Natural killer cell (primary cell): ENCODE measurements around the gene AP3S1. TPM values are rescaled to one million over a fixed set of nuclear protein-coding genes. Genes with fewer than 3 reads are reported as not detected.

ENCODE experiments used
- ATAC-seq, 3 donors: fragments of 150-1000 bp in 2 of 3; fragments of 200-7000 bp in 1 of 3; cut with Tn5 transposase; 1 replicate in 1 of 3; 2 replicates in 2 of 3; pipeline ENCODE4 v1.10.0; 2021; ENCODE audit warnings: mild to moderate bottlenecking in 2 of 3, moderate library complexity in 2 of 3
- DNase-seq, 2 donors: peaks; one replicate each; pipeline versions ENCODE4 v3.0.0 to v3.0.0-alpha.2; 2013 to 2021; ENCODE audit warnings: mixed read lengths in 1 of 2
- H3K27ac ChIP-seq: one replicate; pipeline ENCODE4 v1.5.1; 2013; ENCODE audit warnings: mild to moderate bottlenecking, low read length
- H3K27me3 ChIP-seq: one replicate; pipeline ENCODE4 v1.6.1; 2013; ENCODE audit warnings: low read length; ENCODE audit not compliant: control insufficient read depth, insufficient read depth
- H3K36me3 ChIP-seq: one replicate; pipeline ENCODE4 v1.6.1; 2013; ENCODE audit warnings: low read length; ENCODE audit not compliant: control insufficient read depth, insufficient read depth
- H3K4me1 ChIP-seq: one replicate; pipeline ENCODE4 v1.6.1; 2013; ENCODE audit warnings: low read length; ENCODE audit not compliant: control insufficient read depth, insufficient read depth
- H3K4me3 ChIP-seq: one replicate; pipeline ENCODE4 v1.5.1; 2013; ENCODE audit warnings: low read length
- H3K9me3 ChIP-seq: one replicate; pipeline ENCODE4 v1.6.1; 2013; ENCODE audit warnings: low read length; ENCODE audit not compliant: control insufficient read depth, insufficient read depth
- H3K27ac Mint-ChIP-seq, 2 donors: one replicate each; pipeline ENCODE4 v1.8.0; 2022; ENCODE audit warnings: mild to moderate bottlenecking in 2 of 2, mixed read lengths in 2 of 2, moderate library complexity in 1 of 2
- H3K27me3 Mint-ChIP-seq, 2 donors: one replicate each; pipeline ENCODE4 v1.8.0; 2022; ENCODE audit warnings: low read depth in 2 of 2, mixed read lengths in 2 of 2
- H3K36me3 Mint-ChIP-seq: one replicate; pipeline ENCODE4 v1.8.0; 2022; ENCODE audit warnings: mixed read lengths
- H3K4me1 Mint-ChIP-seq, 2 donors: one replicate each; pipeline ENCODE4 v1.8.0; 2022; ENCODE audit warnings: mixed read lengths in 2 of 2
- H3K4me3 Mint-ChIP-seq: one replicate; pipeline ENCODE4 v1.8.0; 2022; ENCODE audit warnings: mild to moderate bottlenecking, moderate library complexity, mixed read lengths
- H3K9me3 Mint-ChIP-seq, 2 donors: one replicate each; pipeline ENCODE4 v1.8.0; 2022; ENCODE audit warnings: mixed read lengths in 2 of 2
- CTCF ChIP-seq: fragments of 200-600 bp; IDR thresholded peaks from one replicate; pipeline ENCODE4 v1.8.0; 2022; ENCODE audit warnings: antibody characterized with exemption
- WGBS: methylation state at CpG from one replicate; pipeline ENCODE4 v1.1.7; 2013; ENCODE audit warnings: missing lambda C conversion rate; ENCODE audit not compliant: insufficient coverage; 5-methylcytosine and 5-hydroxymethylcytosine counted together
- intact Hi-C: fragments of 100-400 bp; cut with micrococcal nuclease; formaldehyde crosslinking; loops from one replicate; pipeline ENCODE4 v1.14.2; 2022
- total RNA-seq, 4 donors: library from RNA; stranded (reverse); fragments of 120-200 nt in 1 of 4; gene quantifications; one replicate each; pipeline versions ENCODE4 v1.2.3 to v1.2.4, GENCODE V29; 2013 to 2022

Gene AP3S1
- total RNA-seq, 3 donors from 2014 or later (not counting 1 experiment from before 2014, with no cell fraction given): 35.5 to 57.9 (median 37.1) TPM

- ATAC-seq: no peak
- Histone ChIP-seq H3K4me3 (no peak overlapping the region), H3K27me3 (no peaks in the 10 kb centered on the region), H3K36me3 (no peaks in the 10 kb centered on the region), H3K27ac (no peak overlapping the region), H3K9me3 (no peaks in the 10 kb centered on the region), H3K4me1 (no peaks in the 10 kb centered on the region)
- intact Hi-C loops: no loop called here
- Mint-ChIP-seq H3K27ac (no peak overlapping the region), H3K36me3 (no peaks in the 10 kb centered on the region), H3K9me3 (no peaks in the 10 kb centered on the region), H3K27me3 (no peaks in the 10 kb centered on the region), H3K4me1 (peaks cover 27 to 31% of the 10 kb centered on the region in 2 donors), H3K4me3 (no peak overlapping the region)
- no peak for TF ChIP-seq CTCF
- WGBS: 83% methylated on average over 1 of the region's 1 CpG
- DNase-seq: no peak
Observed at GRCh38 chr5:115855959-115856358, 14.2 kb downstream of the AP3S1 start.

- Mint-ChIP-seq H3K4me3 (no peak overlapping the region), H3K4me1 (peaks cover 27 to 35% of the 10 kb centered on the region in 2 donors), H3K27me3 (no peaks in the 10 kb centered on the region), H3K9me3 (no peaks in the 10 kb centered on the region), H3K27ac (no peak overlapping the region), H3K36me3 (no peaks in the 10 kb centered on the region)
- H3K9me3 ChIP-seq: no peaks in the 10 kb centered on the region
- H3K4me3 ChIP-seq: no peak overlapping the region
- no peaks in the 10 kb centered on the region for H3K36me3 ChIP-seq
- ATAC-seq (no peak), DNase-seq (no peak)
- H3K4me1 ChIP-seq: no peaks in the 10 kb centered on the region
- no peaks in the 10 kb centered on the region for H3K27me3 ChIP-seq
- no CpG with 5 or more reads among the region's 1 CpG for WGBS
- TF ChIP-seq CTCF: no peak
- H3K27ac ChIP-seq: no peak overlapping the region
- intact Hi-C loops: no loop called here
Observed at GRCh38 chr5:115857057-115857479, 15.3 kb downstream of the AP3S1 start.

- Histone ChIP-seq H3K4me1 (no peaks in the 10 kb centered on the region), H3K27me3 (no peaks in the 10 kb centered on the region), H3K27ac (no peak overlapping the region), H3K36me3 (no peaks in the 10 kb centered on the region), H3K9me3 (no peaks in the 10 kb centered on the region), H3K4me3 (no peak overlapping the region)
- Mint-ChIP-seq H3K27me3 (no peaks in the 10 kb centered on the region), H3K9me3 (no peaks in the 10 kb centered on the region), H3K4me1 (peaks cover 27 to 35% of the 10 kb centered on the region in 2 donors), H3K27ac (peak overlapping the region; percentile 37 to 80), H3K36me3 (no peaks in the 10 kb centered on the region), H3K4me3 (no peak overlapping the region)
- intact Hi-C loops: no loop called here
- WGBS: no CpG with 5 or more reads among the region's 2 CpGs
- DNase-seq (no peak), ATAC-seq (no peak)
- TF ChIP-seq CTCF: no peak
Observed at GRCh38 chr5:115857626-115858349, 16.1 kb downstream of the AP3S1 start.

- Mint-ChIP-seq H3K4me1 (peaks cover 27 to 32% of the 10 kb centered on the region in 2 donors), H3K4me3 (peak overlapping the region; percentile 73), H3K27ac (peak overlapping the region; percentile 37 to 80), H3K36me3 (no peaks in the 10 kb centered on the region), H3K27me3 (no peaks in the 10 kb centered on the region), H3K9me3 (no peaks in the 10 kb centered on the region)
- no peak for ATAC-seq
- no peaks in the 10 kb centered on the region for H3K9me3 ChIP-seq
- intact Hi-C loops: no loop called here
- H3K36me3 ChIP-seq: no peaks in the 10 kb centered on the region
- 67% methylated on average over 3 of the region's 3 CpGs for WGBS
- no peak for DNase-seq
- no peaks in the 10 kb centered on the region for H3K4me1 ChIP-seq
- no peak overlapping the region for H3K27ac ChIP-seq
- no peak for TF ChIP-seq CTCF
- H3K4me3 ChIP-seq: no peak overlapping the region
- H3K27me3 ChIP-seq: no peaks in the 10 kb centered on the region
Observed at GRCh38 chr5:115858396-115858795, 16.7 kb downstream of the AP3S1 start.
